ENCODE results near the gene COG2. TPM values are rescaled to one million over a fixed set of nuclear protein-coding genes. Genes with fewer than 3 reads are reported as not detected.

Gene COG2
- total RNA-seq, 4 donors from 2014 or later, result 19.2 to 35.4 (median 24.2) TPM

- TF ChIP-seq CTCF (IDR thresholded peaks at IDR 0.05; ENCODE audit: low read depth), result no peak
Observed at GRCh38 chr1:230701895-230702768, 59.9 kb downstream of the COG2 start.

- no peak for TF ChIP-seq CTCF (IDR thresholded peaks at IDR 0.05; ENCODE audit: low read depth)
Observed at GRCh38 chr1:230702934-230703678, 60.8 kb downstream of the COG2 start.

GRCh38 chr1:230703679-230704385 lies 61.6 kb downstream of the COG2 start:
- no peak for TF ChIP-seq CTCF (IDR thresholded peaks at IDR 0.05; ENCODE audit: low read depth)

GRCh38 chr1:230704830-230705229 lies 62.5 kb downstream of the COG2 start:
- no peak for TF ChIP-seq CTCF (IDR thresholded peaks at IDR 0.05; ENCODE audit: low read depth)

GRCh38 chr1:230705289-230706019 lies 63.2 kb downstream of the COG2 start:
- TF ChIP-seq CTCF (IDR thresholded peaks at IDR 0.05; ENCODE audit: low read depth), result no peak

- TF ChIP-seq CTCF (IDR thresholded peaks at IDR 0.05; ENCODE audit: low read depth), result no peak
Observed at GRCh38 chr1:230706020-230706699, 63.9 kb downstream of the COG2 start.
